Caco-2 (cell line): Measurements from ENCODE around the gene CWC22. TPM values are rescaled to one million over a fixed set of nuclear protein-coding genes. Genes with fewer than 3 reads are reported as not detected.

Source experiments
- BruUV-seq: library from RNA; stranded (reverse); fragments of 400-500 nt; replicated peaks from 2 replicates; lab custom pipeline; 2021; lab: Mats Ljungman, UMichigan
- CTCF ChIA-PET: fragments of 300-600 bp; sonication (Branson Sonifier 250); formaldehyde crosslinking; loops from one replicate; lab custom pipeline; 2022; ENCODE audit warnings: antibody characterized with exemption; lab: Charles Lee
- POLR2A ChIA-PET: fragments of 300-600 bp; sonication (Branson Sonifier 250); formaldehyde crosslinking; loops from one replicate; lab custom pipeline; 2022; ENCODE audit warnings: antibody characterized with exemption; lab: Charles Lee
- DNase-seq, 2 experiments: peaks; one replicate each; pipeline versions ENCODE4 v3.0.0 to v3.0.0-alpha.2; 2020 to 2022
- H3K27me3 ChIP-seq: replicated peaks from 2 replicates; pipeline ENCODE4 v1.6.0; 2011; ENCODE audit warnings: low read length; ENCODE audit not compliant: control insufficient read depth, insufficient read depth
- H3K36me3 ChIP-seq: 2 replicates; pipeline ENCODE4 v1.5.1; 2011; ENCODE audit warnings: low read length; ENCODE audit not compliant: control insufficient read depth, insufficient read depth
- H3K4me1 ChIP-seq: fragments of 250-450 bp; sonication (Bioruptor Pico); 2 replicates; pipeline ENCODE4 v1.5.1; 2020; ENCODE audit warnings: mild to moderate bottlenecking
- H3K4me3 ChIP-seq: 2 replicates; pipeline ENCODE4 v1.5.1; 2011; ENCODE audit warnings: low read depth, mild to moderate bottlenecking, control low read depth, low read length
- H3K9me3 ChIP-seq: fragments of 250-450 bp; sonication (Bioruptor Pico); 2 replicates; pipeline ENCODE4 v1.5.1; 2020; ENCODE audit warnings: mild to moderate bottlenecking, moderate library complexity
- H3K27ac Mint-ChIP-seq: one replicate; pipeline ENCODE4 v1.8.0; 2022; ENCODE audit warnings: mixed read lengths; ENCODE audit not compliant: unreplicated experiment
- H3K27me3 Mint-ChIP-seq: one replicate; pipeline ENCODE4 v1.8.0; 2022; ENCODE audit warnings: mixed read lengths; ENCODE audit not compliant: insufficient read depth, unreplicated experiment
- H3K36me3 Mint-ChIP-seq: one replicate; pipeline ENCODE4 v1.8.0; 2022; ENCODE audit warnings: mild to moderate bottlenecking, mixed read lengths; ENCODE audit not compliant: insufficient read depth, unreplicated experiment
- H3K4me1 Mint-ChIP-seq: one replicate; pipeline ENCODE4 v1.8.0; 2022; ENCODE audit warnings: low read depth, mixed read lengths; ENCODE audit not compliant: unreplicated experiment
- H3K4me3 Mint-ChIP-seq: one replicate; pipeline ENCODE4 v1.8.0; 2022; ENCODE audit warnings: mild to moderate bottlenecking, moderate library complexity, mixed read lengths; ENCODE audit not compliant: unreplicated experiment
- H3K9me3 Mint-ChIP-seq: one replicate; pipeline ENCODE4 v1.8.0; 2022; ENCODE audit warnings: mixed read lengths; ENCODE audit not compliant: unreplicated experiment
- CTCF ChIP-seq, 2 experiments: fragments of 200-600 bp in 1 of 2; IDR thresholded peaks; 1 replicate in 1 of 2; 2 replicates in 1 of 2; pipeline versions ENCODE4 v1.5.1 to v1.8.0; 2011 to 2022; ENCODE audit warnings: antibody characterized with exemption in 1 of 2, control low read depth in 1 of 2, inconsistent platforms in 1 of 2, low read depth in 1 of 2, low read length in 1 of 2, mild to moderate bottlenecking in 1 of 2, moderate library complexity in 1 of 2; ENCODE audit not compliant: insufficient read depth in 1 of 2, severe bottlenecking in 1 of 2, unreplicated experiment in 1 of 2
- intact Hi-C: fragments of 100-400 bp; cut with micrococcal nuclease; formaldehyde crosslinking; loops from one replicate; pipeline ENCODE4 v1.10.0; 2022; ENCODE audit not compliant: unreplicated experiment
- total RNA-seq: library from RNA; stranded (reverse); gene quantifications from 2 replicates; pipeline ENCODE4 v1.2.3, GENCODE V29; 2022

The CWC22 gene
- total RNA-seq, 1 experiment from 2014 or later = 20.3 TPM

GRCh38 chr2:179954026-179954425, 53.1 kb downstream of the CWC22 start:
- DNase-seq = no peak
- Histone ChIP-seq H3K9me3 (no peaks in the 10 kb centered on the region), H3K4me3 (no peak overlapping the region), H3K27me3 (no peaks in the 10 kb centered on the region), H3K4me1 (no peaks in the 10 kb centered on the region), H3K36me3 (no peaks in the 10 kb centered on the region; the same call in 1 of the 2 replicates)
- no TSS peak for BruUV-seq
- Mint-ChIP-seq H3K27ac (no peak overlapping the region), H3K9me3 (no peaks in the 10 kb centered on the region), H3K36me3 (peaks cover 28% of the 10 kb centered on the region), H3K4me3 (no peak overlapping the region), H3K4me1 (no peaks in the 10 kb centered on the region), H3K27me3 (no peaks in the 10 kb centered on the region)
- intact Hi-C loops = no loop called here
- POLR2A ChIA-PET = no interaction called here
- TF ChIP-seq CTCF (IDR thresholded peaks at IDR 0.05; ENCODE audit: insufficient read depth in 1 of 2, low read depth in 1 of 2, low read length in 1 of 2, severe bottlenecking in 1 of 2, unreplicated experiment in 1 of 2) = no peak
- CTCF ChIA-PET = no interaction called here

- H3K36me3 Mint-ChIP-seq = peaks cover 33% of the 10 kb centered on the region
- CTCF ChIA-PET = no interaction called here
These were observed 53.7 kb downstream of the CWC22 start for GRCh38 chr2:179953359-179953758.

GRCh38 chr2:179952658-179953057, 54.4 kb downstream of the CWC22 start:
- POLR2A ChIA-PET = no interaction called here

More at GRCh38 chr2:179953359-179953758, 53.7 kb downstream of the CWC22 start:
- intact Hi-C loops = no loop called here
- no peaks in the 10 kb centered on the region for H3K4me1 ChIP-seq
- H3K4me3 ChIP-seq = no peak overlapping the region
- Mint-ChIP-seq H3K27me3 (no peaks in the 10 kb centered on the region), H3K4me3 (no peak overlapping the region), H3K27ac (no peak overlapping the region), H3K9me3 (no peaks in the 10 kb centered on the region), H3K4me1 (peaks cover 2% of the 10 kb centered on the region)
- no peaks in the 10 kb centered on the region; the same call in 1 of the 2 replicates for H3K36me3 ChIP-seq
- no peaks in the 10 kb centered on the region for H3K27me3 ChIP-seq
- POLR2A ChIA-PET = no interaction called here
- BruUV-seq = no TSS peak
- no peak for DNase-seq
- no peaks in the 10 kb centered on the region for H3K9me3 ChIP-seq
- TF ChIP-seq CTCF (IDR thresholded peaks at IDR 0.05; ENCODE audit: insufficient read depth in 1 of 2, low read depth in 1 of 2, low read length in 1 of 2, severe bottlenecking in 1 of 2, unreplicated experiment in 1 of 2) = no peak

More at GRCh38 chr2:179952658-179953057, 54.4 kb downstream of the CWC22 start:
- peaks cover 33% of the 10 kb centered on the region for H3K36me3 Mint-ChIP-seq
- peaks cover 7% of the 10 kb centered on the region for H3K4me1 Mint-ChIP-seq
- no peak overlapping the region for H3K27ac Mint-ChIP-seq
- H3K4me3 Mint-ChIP-seq = no peak overlapping the region
- CTCF ChIA-PET = no interaction called here
- H3K27me3 Mint-ChIP-seq = no peaks in the 10 kb centered on the region
- Histone ChIP-seq H3K4me1 (no peaks in the 10 kb centered on the region), H3K9me3 (no peaks in the 10 kb centered on the region), H3K27me3 (no peaks in the 10 kb centered on the region), H3K36me3 (no peaks in the 10 kb centered on the region; the same call in 1 of the 2 replicates), H3K4me3 (no peak overlapping the region)
- no peak for TF ChIP-seq CTCF (IDR thresholded peaks at IDR 0.05; ENCODE audit: insufficient read depth in 1 of 2, low read depth in 1 of 2, low read length in 1 of 2, severe bottlenecking in 1 of 2, unreplicated experiment in 1 of 2)
- DNase-seq = no peak
- no TSS peak for BruUV-seq
- intact Hi-C loops = no loop called here
- H3K9me3 Mint-ChIP-seq = no peaks in the 10 kb centered on the region
